ENCODE data around the gene TESK1.

TESK1 gene

GRCh38 chr9:35604578-35605350 lies at the start of gene TESK1:
Gene TESK1, plus strand, starts transcription at chr9:35605262. Its CDS starts 358 bp downstream, at chr9:35605620.
- Histone ChIP-seq H3K27me3 (ENCODE audit: insufficient read depth, low read depth) (no peaks in the 10 kb centered on the region), H3K4me1 (ENCODE audit: low read depth, poor library complexity, severe bottlenecking) (peaks cover 4% of the 10 kb centered on the region), H2AFZ (ENCODE audit: low read depth) (peak within 1 kb of the TSS; percentile 84), H3K36me3 (ENCODE audit: insufficient read depth) (no peaks in the 10 kb centered on the region), H3K4me3 (IDR thresholded peaks at IDR 0.05; ENCODE audit: insufficient read depth, low read depth, low read length) (no peak within 1 kb of the TSS), H3K9ac (peak within 1 kb of the TSS; percentile 42; the same call in 1 of the 2 replicates), H3K79me2 (ENCODE audit: insufficient read depth, low read depth) (no peaks in the 10 kb centered on the region), H3K27ac (peak within 1 kb of the TSS; percentile 61), H3K4me2 (peak within 1 kb of the TSS; percentile 91), H4K20me1 (ENCODE audit: insufficient read depth) (no peaks in the 10 kb centered on the region)
- no peak for TF ChIP-seq CTCF (conservative IDR thresholded peaks at IDR 0.05; ENCODE audit: low read depth, low read length)

- no peak for TF ChIP-seq CTCF (conservative IDR thresholded peaks at IDR 0.05; ENCODE audit: low read depth, low read length)
- H3K27me3 ChIP-seq (ENCODE audit: insufficient read depth, low read depth) = no peaks in the 10 kb centered on the region
- H3K4me1 ChIP-seq (ENCODE audit: low read depth, poor library complexity, severe bottlenecking) = no peaks in the 10 kb centered on the region
- H4K20me1 ChIP-seq (ENCODE audit: insufficient read depth) = no peaks in the 10 kb centered on the region
- no peak overlapping the region for H3K4me2 ChIP-seq
- H3K4me3 ChIP-seq (IDR thresholded peaks at IDR 0.05; ENCODE audit: insufficient read depth, low read depth, low read length) = no peak overlapping the region
- H3K79me2 ChIP-seq (ENCODE audit: insufficient read depth, low read depth) = no peaks in the 10 kb centered on the region
- H3K36me3 ChIP-seq (ENCODE audit: insufficient read depth) = no peaks in the 10 kb centered on the region
- no peak overlapping the region for H3K27ac ChIP-seq
- H3K9ac ChIP-seq = no peak overlapping the region
- H2AFZ ChIP-seq (ENCODE audit: low read depth) = no peak overlapping the region
These were observed 49.2 kb upstream of the TESK1 start for GRCh38 chr9:35555881-35556280.

GRCh38 chr9:35556776-35557175 lies 48.3 kb upstream of the TESK1 start:
- Histone ChIP-seq H3K36me3 (ENCODE audit: insufficient read depth) (no peaks in the 10 kb centered on the region), H3K27ac (no peak overlapping the region), H2AFZ (ENCODE audit: low read depth) (no peak overlapping the region), H3K4me2 (no peak overlapping the region), H3K4me3 (IDR thresholded peaks at IDR 0.05; ENCODE audit: insufficient read depth, low read depth, low read length) (no peak overlapping the region), H3K4me1 (ENCODE audit: low read depth, poor library complexity, severe bottlenecking) (no peaks in the 10 kb centered on the region), H3K9ac (no peak overlapping the region), H3K79me2 (ENCODE audit: insufficient read depth, low read depth) (no peaks in the 10 kb centered on the region), H3K27me3 (ENCODE audit: insufficient read depth, low read depth) (no peaks in the 10 kb centered on the region), H4K20me1 (ENCODE audit: insufficient read depth) (no peaks in the 10 kb centered on the region)
- TF ChIP-seq CTCF (conservative IDR thresholded peaks at IDR 0.05; ENCODE audit: low read depth, low read length) = no peak

- no peak overlapping the region for H3K4me2 ChIP-seq
- no peaks in the 10 kb centered on the region for H3K4me1 ChIP-seq (ENCODE audit: low read depth, poor library complexity, severe bottlenecking)
- no peak overlapping the region for H3K27ac ChIP-seq
- H2AFZ ChIP-seq (ENCODE audit: low read depth) = no peak overlapping the region
- no peaks in the 10 kb centered on the region for H4K20me1 ChIP-seq (ENCODE audit: insufficient read depth)
- H3K4me3 ChIP-seq (IDR thresholded peaks at IDR 0.05; ENCODE audit: insufficient read depth, low read depth, low read length) = no peak overlapping the region
- no peaks in the 10 kb centered on the region for H3K79me2 ChIP-seq (ENCODE audit: insufficient read depth, low read depth)
- no peak overlapping the region for H3K9ac ChIP-seq
- H3K36me3 ChIP-seq (ENCODE audit: insufficient read depth) = no peaks in the 10 kb centered on the region
- no peaks in the 10 kb centered on the region for H3K27me3 ChIP-seq (ENCODE audit: insufficient read depth, low read depth)
- TF ChIP-seq CTCF (conservative IDR thresholded peaks at IDR 0.05; ENCODE audit: low read depth, low read length) = no peak
These were observed 47.7 kb upstream of the TESK1 start for GRCh38 chr9:35557320-35557719.
